Transverse colon (tissue), 4 donors: ENCODE data around the gene OMA1. TPM values are rescaled to one million over a fixed set of nuclear protein-coding genes. Genes with fewer than 3 reads are reported as not detected.

Experiments
- DNase-seq: peaks from one replicate; pipeline ENCODE4 v3.0.0-alpha.2; 2019
- H3K27ac ChIP-seq, 4 donors: fragments of 200-600 bp; sonication (generic); 2 replicates each; pipeline ENCODE4 v1.5.1; 2016 to 2018; ENCODE audit warnings: inconsistent platforms in 4 of 4
- H3K27me3 ChIP-seq: fragments of 200-600 bp; sonication (generic); 2 replicates; pipeline ENCODE4 v1.5.1; 2017; ENCODE audit warnings: inconsistent platforms
- H3K36me3 ChIP-seq, 4 donors: fragments of 200-600 bp; sonication (generic); 2 replicates each; pipeline ENCODE4 v1.5.1; 2017 to 2019; ENCODE audit warnings: inconsistent platforms in 4 of 4
- H3K4me1 ChIP-seq, 4 donors: fragments of 200-600 bp; sonication (generic); 2 replicates each; pipeline ENCODE4 v1.5.1; 2017 to 2020; ENCODE audit warnings: inconsistent platforms in 4 of 4
- H3K4me3 ChIP-seq, 4 donors: fragments of 200-600 bp; sonication (generic); 1 replicate in 1 of 4; 2 replicates in 3 of 4; pipeline versions ENCODE4 v1.5.1 to v1.6.1; 2017 to 2019; ENCODE audit warnings: inconsistent platforms in 4 of 4
- H3K9me3 ChIP-seq, 2 donors: fragments of 200-600 bp; sonication (generic); 2 replicates each; pipeline ENCODE4 v1.5.1; 2017 to 2019; ENCODE audit warnings: inconsistent platforms in 2 of 2
- EP300 ChIP-seq: sonication (generic); formaldehyde crosslinking; IDR thresholded peaks from one replicate; pipeline ENCODE4 v1.6.1; 2017; ENCODE audit warnings: antibody characterized with exemption, low read depth
- POLR2A ChIP-seq: fragments of 450-650 bp; IDR thresholded peaks from one replicate; pipeline ENCODE4 v1.6.1; 2016; ENCODE audit warnings: antibody characterized with exemption, mild to moderate bottlenecking, moderate library complexity
- POLR2AphosphoS5 ChIP-seq, 3 donors: sonication (generic); formaldehyde crosslinking; IDR thresholded peaks; one replicate each; pipeline ENCODE4 v1.6.1; 2016; ENCODE audit warnings: antibody characterized with exemption in 3 of 3
- WGBS, 2 donors: methylation state at CpG; one replicate each; pipeline ENCODE4 v1.1.5; 2018; ENCODE audit warnings: low coverage in 1 of 2; 5-methylcytosine and 5-hydroxymethylcytosine counted together
- in situ Hi-C, 4 donors: fragments of 200-750 bp; cut with MboI; loops; one replicate each; pipeline versions ENCODE4 v1.15.0 to v1.15.1; 2017; ENCODE audit warnings: low sequenced_read_pairs in 3 of 4, low pct_ligation_motif_present in 1 of 4, low pct_unique_long_range_greater_than_20kb in 1 of 4
- intact Hi-C: fragments of 100-400 bp; cut with DNase I; formaldehyde crosslinking; loops from one replicate; pipeline ENCODE4 v1.15.1; 2023; ENCODE audit warnings: low total_unique reads
- total RNA-seq, 4 donors: library from RNA; depleted of rRNA; stranded (reverse); fragments of >200 nt; gene quantifications; one replicate each; pipeline ENCODE4 v1.1.0, GENCODE V29; 2016
- TF ChIP-seq, protein P1 (sequence below), 5 experiments: fragments of 200-600 bp in 3 of 5; fragments of 450-650 bp in 2 of 5; sonication (generic) in 3 of 5; IDR thresholded peaks; 1 replicate in 2 of 5; 2 replicates in 3 of 5; pipeline ENCODE4 v1.5.1; 2016 to 2017; ENCODE audit warnings: antibody characterized with exemption in 5 of 5, inconsistent platforms in 3 of 5, mild to moderate bottlenecking in 2 of 5, moderate library complexity in 1 of 5

The OMA1 gene
- total RNA-seq, 4 donors from 2014 or later, result 6.4 to 29.4 (median 20.0) TPM

DNA sequence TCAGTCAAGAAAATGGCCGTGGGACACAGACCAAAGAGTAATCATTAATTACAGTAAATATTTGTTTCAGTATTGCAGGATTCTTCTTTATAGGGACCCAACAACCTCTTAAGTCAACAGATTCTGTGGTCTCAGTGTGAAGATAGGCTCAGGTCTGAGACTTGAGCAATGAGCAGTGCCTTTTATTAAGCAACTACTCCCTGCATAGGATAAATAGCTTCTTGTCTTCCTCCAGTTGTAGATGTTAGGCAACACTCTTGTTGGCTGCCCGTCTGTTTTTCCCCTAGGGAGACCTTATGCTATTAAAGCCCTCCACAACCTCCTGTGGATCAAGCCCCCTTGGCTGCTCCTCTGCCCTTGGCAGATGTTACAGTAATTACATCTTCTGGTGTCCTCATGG is 1.8 kb upstream of the OMA1 start:
- WGBS, 2 donors, result 83 to 87% methylated on average over 2 of the region's 2 CpGs
- in situ Hi-C loops (no loop called here), intact Hi-C loops (no loop called here)
- H3K27me3 ChIP-seq, result no peaks in the 10 kb centered on the region
- TF ChIP-seq, protein P1, sequence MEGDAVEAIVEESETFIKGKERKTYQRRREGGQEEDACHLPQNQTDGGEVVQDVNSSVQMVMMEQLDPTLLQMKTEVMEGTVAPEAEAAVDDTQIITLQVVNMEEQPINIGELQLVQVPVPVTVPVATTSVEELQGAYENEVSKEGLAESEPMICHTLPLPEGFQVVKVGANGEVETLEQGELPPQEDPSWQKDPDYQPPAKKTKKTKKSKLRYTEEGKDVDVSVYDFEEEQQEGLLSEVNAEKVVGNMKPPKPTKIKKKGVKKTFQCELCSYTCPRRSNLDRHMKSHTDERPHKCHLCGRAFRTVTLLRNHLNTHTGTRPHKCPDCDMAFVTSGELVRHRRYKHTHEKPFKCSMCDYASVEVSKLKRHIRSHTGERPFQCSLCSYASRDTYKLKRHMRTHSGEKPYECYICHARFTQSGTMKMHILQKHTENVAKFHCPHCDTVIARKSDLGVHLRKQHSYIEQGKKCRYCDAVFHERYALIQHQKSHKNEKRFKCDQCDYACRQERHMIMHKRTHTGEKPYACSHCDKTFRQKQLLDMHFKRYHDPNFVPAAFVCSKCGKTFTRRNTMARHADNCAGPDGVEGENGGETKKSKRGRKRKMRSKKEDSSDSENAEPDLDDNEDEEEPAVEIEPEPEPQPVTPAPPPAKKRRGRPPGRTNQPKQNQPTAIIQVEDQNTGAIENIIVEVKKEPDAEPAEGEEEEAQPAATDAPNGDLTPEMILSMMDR (IDR thresholded peaks at IDR 0.05), result no peak
- TF ChIP-seq POLR2A, result no peak
- H3K4me3 ChIP-seq, result no peak overlapping the region
- DNase-seq, result no peak
- H3K9me3 ChIP-seq, result no peaks in the 10 kb centered on the region
- H3K36me3 ChIP-seq, result no peaks in the 10 kb centered on the region
- no peak overlapping the region for H3K27ac ChIP-seq
- peaks cover 0 to 18% (median 10%) of the 10 kb centered on the region in 4 donors for H3K4me1 ChIP-seq

DNA sequence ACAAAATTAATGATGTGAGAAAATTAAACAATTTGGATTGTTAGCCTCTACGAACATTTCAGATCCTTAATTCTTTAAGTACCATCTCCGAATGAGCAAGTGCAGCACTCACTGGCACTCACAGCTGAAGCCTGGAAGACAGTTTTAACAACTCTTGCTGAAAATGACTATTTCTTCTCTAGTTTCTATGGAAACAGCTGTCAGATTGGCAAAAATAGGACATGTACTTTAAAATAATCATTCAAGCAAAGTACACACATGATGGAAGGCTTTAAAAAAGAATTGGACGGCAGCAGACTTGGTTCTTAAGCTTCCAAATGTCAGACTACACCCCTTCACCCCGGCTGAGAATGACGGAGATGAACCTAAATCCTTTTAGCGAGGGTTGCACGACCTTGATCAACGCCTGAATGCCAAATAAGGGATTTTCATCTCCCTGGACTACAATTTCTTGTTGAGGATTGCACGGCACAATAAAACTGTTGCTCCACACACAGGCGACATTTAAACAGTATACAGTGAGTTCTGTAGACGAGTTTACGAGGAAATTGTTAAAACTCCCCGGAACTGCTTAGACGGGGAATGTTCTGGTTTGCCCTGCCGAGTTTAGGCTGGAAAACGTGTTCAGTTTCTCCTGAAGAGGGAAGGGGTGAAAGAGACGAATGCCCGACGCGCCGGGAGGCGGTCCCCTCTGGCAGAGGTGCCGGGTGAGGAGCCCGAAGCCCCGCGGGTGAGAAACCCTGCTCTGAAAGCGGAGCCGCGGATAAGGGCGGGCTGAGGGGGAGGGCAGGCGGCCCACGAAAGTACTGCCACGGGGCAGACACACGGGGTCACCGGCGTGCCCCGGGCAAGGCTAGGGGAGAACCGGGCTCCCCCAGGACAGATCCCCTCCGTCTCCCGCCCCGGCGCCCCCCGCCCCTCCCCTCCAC is 671 bp downstream of the OMA1 start:
- Histone ChIP-seq H3K27ac (peak overlapping the region; percentile 99), H3K4me3 (peak overlapping the region; percentile 73 to 81 (median 77)), H3K27me3 (no peaks in the 10 kb centered on the region), H3K4me1 (peaks cover 0 to 18% (median 10%) of the 10 kb centered on the region in 4 donors), H3K36me3 (no peaks in the 10 kb centered on the region), H3K9me3 (no peaks in the 10 kb centered on the region)
- TF ChIP-seq POLR2AphosphoS5 (IDR thresholded peaks at IDR 0.05) (peak; percentile 10 to 37 (median 23)), POLR2A (no peak), EP300 (no peak)
- TF ChIP-seq, protein P1 (IDR thresholded peaks at IDR 0.05), result no peak
- intact Hi-C loops (no loop called here), in situ Hi-C loops (no loop called here)
- DNase-seq, result peak; percentile 86
- WGBS, 2 donors, result 1 to 3% methylated on average over 15 to 40 of the region's 43 CpGs

DNA sequence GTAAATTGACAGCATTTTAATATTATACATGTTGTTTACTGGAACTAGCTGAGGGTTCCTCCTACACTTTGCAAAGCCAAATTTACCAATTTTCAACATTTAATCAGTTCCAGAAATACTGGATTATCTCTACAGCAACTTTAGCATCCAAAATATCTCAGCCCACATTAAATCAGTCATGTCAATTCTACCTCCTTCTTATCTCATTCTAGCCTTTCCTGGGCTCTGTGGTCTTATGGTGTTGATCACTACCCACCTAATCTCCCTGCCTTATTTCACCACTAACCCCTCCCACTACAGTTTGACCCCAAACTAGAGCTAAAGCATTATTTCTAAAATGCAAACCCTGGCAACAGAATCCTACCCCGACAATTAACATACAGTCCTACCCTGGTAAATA is 3.3 kb downstream of the OMA1 start:
- Histone ChIP-seq H3K9me3 (no peaks in the 10 kb centered on the region), H3K27ac (no peak overlapping the region), H3K4me3 (no peak overlapping the region), H3K27me3 (no peaks in the 10 kb centered on the region), H3K36me3 (no peaks in the 10 kb centered on the region), H3K4me1 (peaks cover 0 to 37% (median 24%) of the 10 kb centered on the region in 4 donors)
- in situ Hi-C loops (no loop called here), intact Hi-C loops (no loop called here)
- WGBS, 2 donors, result 92 to 100% methylated on average over 1 of the region's 1 CpG
- DNase-seq, result no peak
- TF ChIP-seq, protein P1 (IDR thresholded peaks at IDR 0.05), result no peak

DNA sequence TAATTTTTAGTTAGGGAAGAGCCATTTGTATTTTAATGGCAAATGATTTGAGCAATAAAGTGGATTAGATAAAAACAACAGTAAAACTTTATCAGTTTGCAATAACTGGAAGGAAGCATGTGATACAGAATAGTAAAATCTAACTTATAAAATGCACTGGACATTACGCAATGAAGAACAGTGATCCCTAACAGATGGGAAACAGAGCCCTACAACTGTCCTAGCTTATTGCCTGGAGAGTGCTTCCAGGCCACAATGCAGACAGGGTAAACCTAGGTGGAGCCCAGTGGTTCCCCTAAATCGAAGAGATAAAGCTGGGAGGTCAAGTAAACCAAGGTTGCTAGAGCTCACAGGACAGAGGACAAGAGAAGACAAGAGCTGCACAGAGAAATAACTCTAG is 7.0 kb downstream of the OMA1 start:
- peak; percentile 69 to 91 (median 76) for TF ChIP-seq POLR2AphosphoS5 (IDR thresholded peaks at IDR 0.05)
- peak; percentile 17 for TF ChIP-seq EP300
- TF ChIP-seq POLR2A, result no peak
- peak; percentile 9 for DNase-seq

More for the DNA sequence above, 7.0 kb downstream of the OMA1 start:
- 20 to 36% methylated on average over 1 to 2 of the region's 2 CpGs for WGBS, 2 donors
- H3K27me3 ChIP-seq, result no peaks in the 10 kb centered on the region
- in situ Hi-C loops, result no loop called here
- H3K9me3 ChIP-seq, result no peaks in the 10 kb centered on the region
- H3K4me1 ChIP-seq, result peaks cover 0 to 22% (median 14%) of the 10 kb centered on the region in 4 donors
- H3K4me3 ChIP-seq, result no peak overlapping the region
- H3K36me3 ChIP-seq, result no peaks in the 10 kb centered on the region
- H3K27ac ChIP-seq, result peak overlapping the region; percentile 29 to 70 (median 56)
- intact Hi-C loops, result no loop called here
